ENCODE results near the gene COL8A2.
"Not testable (repeated sequence)": the region's sequence is repeated elsewhere in the genome, so short reads cannot be mapped to it uniquely, and the experiment has no call there.

The COL8A2 gene

DNA sequence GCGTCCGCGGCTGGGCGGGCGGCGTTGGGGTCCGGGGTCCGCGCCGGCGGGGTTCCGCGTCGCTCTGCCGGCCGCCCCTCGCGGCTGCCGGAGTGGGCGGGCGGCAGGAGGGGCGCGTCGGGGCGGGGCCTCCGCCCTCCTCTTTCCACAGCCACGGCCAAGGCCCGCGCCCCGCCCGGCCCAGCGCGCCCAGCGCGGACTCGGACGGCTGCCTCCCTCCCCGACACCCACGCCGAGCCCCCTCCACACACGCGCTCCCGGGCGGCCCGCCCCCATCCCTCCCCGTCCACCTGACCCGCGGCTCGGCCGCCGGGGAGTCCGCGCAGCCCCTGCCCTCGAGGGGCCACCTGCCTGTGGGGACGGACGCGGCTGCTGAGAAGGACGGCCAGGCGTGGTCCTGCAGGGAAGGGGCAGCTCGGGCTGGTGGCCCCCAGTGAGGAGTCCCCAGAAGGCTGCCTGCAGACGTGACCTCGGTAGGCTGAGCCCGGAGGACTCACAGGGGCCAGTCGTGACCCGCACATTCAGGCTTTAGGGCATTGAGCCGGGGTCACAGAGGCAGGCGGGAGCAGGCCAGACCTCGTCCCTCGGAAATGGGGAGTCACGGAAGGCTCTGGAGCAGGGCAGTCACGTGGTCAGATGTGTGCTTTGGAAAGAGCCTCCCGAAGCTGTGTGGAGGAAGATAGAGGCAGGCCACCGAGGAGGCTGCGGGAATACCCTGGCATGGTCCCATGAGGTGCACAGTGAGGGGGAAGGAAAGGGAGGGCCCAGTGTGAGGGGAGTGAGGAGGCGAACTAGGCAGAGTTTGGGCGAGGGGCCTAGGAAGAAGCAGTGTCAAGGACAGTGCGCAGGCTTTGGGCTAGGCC, at the start of gene COL8A2:
TSS of gene COL8A2 (minus strand) at position 94 of the 863 bp plus-strand sequence. CDS start 24,980 bp downstream, outside the sequence.
- no peak for DNase-seq

DNA sequence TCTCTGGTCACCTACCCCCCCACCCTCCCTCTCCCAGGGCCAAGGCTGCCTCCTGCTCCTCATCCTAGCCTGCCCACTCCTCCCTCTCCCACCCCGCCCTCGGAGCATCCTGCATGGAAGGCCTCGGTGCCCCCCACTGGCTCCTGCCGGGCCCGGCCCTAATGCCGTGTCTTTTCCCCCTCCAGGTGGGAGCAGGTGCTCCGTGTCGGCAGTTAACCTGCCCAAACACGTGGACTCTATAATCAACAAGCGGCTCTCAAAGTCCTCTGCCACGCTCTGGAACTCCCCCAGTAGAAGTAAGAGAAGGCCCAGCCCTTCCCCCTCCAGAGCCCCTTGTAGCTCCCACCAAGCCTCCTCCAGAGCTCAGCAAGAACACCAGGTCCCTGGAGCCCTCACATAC, 49.7 kb upstream of the COL8A2 start:
- no peak for DNase-seq

DNA sequence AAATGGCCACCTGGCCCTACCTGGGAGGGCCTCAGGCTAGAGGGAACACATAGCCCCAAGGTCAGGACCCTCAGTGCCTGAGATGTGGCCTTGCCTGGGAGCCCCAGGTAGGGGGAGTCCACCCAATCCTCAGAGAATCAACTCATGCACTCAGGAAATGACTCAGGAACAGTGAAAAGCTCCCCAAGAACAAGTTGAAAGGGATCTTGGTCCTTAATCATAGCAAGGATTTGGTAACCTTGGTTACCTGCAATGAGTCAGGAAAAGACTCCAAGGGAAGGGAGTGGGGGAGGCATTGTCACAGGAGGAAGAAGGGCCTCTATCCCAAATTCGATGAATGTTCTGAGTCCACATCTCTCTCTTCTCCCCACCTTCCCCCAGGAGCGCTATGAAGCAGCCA, 48.0 kb upstream of the COL8A2 start:
- DNase-seq, result no peak

DNA sequence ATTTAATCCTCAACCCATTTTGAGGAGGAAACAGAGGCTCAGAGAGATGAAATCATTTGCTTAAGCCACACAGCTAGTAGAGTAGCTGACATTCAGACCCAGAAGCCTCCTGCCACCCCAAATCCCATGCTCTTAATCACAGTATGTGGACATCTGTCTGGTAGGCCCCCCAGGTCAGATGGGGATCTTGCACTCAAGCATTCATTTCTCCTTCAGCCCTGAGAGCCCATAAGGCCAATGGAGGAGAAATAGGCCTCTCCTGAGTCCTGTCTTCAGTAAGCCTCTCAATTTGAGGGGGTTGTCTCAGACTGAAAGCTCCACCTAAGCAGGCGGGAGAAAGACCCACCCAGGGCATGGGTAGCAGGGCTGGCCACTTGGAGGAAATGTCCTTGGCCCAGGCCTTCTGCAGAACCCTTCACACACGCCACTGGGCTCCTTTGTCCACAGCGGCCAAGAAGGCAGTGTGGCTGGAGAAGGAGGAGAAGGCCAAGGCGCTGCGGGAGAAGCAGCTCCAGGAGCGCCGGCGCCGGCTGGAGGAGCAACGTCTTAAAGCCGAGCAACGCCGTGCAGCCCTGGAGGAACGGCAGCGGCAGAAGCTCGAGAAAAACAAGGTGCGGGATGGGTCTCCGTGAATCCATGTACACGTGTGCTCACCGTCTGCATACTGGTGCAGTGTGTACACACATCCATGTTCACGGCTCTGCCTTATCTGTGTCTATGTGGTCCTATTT, 47.2 kb upstream of the COL8A2 start:
- DNase-seq, result no peak

DNA sequence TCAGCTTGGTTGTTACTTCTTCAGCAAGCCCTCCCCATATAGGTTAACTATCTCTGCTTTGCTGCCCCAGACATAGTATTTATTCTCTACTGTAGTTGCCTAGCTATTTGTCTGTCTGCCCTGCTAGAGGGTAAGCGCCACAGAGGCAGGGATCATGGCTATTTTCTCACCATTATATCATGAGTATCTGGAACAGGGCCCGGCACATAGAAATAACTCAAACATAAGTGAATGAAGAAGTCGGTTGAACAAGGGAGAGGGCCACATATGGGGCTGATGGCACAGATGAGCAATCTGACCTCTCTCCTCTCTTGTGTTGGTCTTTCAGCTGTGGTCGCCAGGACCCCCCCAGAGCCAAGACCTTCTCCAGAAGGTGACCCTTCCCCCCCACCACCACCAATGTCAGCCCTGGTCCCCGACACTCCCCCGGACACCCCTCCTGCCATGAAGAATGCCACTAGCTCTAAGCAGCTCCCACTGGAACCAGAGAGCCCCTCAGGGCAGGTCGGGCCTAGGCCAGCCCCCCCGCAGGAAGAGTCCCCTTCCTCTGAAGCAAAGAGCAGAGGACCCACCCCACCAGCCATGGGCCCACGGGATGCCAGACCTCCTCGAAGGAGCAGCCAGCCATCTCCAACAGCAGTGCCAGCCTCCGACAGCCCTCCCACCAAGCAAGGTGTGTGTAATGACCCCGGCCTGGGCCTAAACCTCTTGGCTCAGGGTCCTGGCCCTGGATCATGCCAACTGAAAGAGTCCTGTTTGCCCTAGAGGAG, 45.8 kb upstream of the COL8A2 start:
- no peak for DNase-seq

DNA sequence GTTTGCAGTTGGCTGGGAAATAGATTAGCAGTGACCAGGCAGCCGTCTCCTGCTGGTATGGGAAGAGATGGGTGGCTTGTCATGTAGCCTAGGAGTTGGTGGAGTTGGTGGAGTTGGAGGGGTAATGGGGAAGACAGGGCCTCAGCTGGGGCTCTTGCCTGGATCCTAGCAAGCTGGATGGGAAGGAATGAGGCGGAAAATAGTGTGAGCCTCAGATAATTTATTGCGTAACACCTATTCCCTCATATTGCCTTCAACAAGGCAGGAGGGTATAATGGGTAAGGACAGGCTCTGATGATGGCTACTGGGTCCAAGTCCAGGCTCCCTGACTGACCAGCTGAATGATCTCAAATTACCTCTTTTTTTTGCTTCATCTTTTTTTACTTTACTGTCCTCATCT, 43.5 kb upstream of the COL8A2 start:
- DNase-seq, result no peak

DNA sequence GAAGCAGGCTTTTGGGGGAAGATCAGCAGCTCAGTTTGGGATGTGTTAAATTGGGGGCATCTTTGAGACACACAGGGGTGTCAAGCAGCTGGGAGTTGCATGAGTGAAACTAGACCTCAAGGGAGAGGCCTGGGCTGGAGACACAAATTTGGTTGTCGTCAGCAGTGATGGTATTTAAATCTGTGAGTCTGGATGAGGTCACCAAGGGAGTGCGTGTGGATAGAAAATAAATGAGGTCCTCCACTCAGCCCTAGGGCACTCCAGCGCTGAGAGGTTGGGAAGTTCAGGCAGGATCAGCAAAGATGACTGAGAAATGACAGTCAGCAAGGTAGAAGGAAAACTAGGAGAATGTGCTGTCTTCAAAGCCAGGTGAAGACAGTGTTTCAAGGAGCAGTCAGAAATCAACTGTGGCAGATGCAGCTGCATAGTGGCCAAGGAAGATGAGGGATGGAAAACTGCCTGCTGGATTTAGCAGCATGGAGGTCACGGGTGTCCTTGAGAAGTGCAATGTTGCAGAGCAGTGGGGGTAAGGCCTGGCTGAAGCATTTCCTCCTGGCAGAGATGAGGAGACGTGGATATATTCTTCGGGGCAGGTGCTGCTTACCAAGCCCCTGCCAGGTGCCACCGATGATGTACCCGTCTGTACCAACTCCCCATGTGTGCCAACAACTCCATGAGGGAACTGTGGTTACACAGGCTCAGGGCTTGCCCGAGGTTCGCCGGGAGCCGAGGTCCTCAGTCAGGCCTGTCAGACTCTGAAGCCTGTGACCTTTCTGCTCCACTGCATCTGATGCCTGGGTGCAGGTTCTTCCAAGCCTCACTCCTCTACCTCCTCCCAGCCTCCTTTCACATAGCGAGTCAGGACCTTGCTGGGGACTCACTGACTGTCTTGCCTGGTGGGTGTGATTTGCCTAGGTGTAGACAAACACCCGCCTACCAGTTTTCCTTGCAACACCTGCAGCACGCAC, 42.2 kb upstream of the COL8A2 start:
- no peak for DNase-seq

DNA sequence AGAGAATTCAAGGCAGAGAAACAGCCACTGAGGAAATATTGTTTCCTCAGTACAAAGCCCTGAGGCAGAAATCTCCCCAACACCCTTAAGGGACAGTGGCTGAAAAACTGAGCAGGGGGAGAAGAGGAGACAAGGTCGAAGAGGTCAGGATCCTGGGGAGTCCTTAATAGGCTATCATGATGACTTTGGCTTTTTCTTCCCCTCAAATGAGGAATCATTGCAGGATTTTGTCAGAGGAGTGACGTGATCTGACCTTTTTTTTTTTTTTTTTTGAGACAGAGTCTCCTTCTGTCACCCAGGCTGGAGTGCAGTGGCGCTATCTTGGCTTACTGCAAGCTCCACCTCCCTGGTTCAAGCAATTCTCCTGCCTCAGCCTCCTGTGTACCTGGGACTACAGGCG, 41.1 kb upstream of the COL8A2 start:
- no peak for DNase-seq

DNA sequence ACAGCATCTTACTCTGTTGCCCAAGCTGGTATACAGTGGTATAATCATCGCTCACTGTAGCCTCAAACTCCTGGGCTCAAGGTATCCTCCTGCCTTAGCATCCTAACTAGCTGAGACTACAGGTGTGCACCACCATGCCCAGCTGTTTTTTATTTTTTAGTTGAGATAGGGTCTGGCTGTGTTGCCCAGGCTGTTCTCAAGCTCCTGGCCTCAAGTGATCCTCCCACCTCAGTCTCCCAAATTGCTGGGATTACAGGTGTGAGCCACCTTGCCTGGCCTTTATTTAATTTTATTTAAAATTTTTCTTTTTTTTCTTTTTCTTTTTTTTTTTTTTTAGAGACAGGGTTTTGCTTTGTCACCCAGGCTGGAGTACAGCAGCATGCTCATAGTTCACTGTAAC, 40.1 kb upstream of the COL8A2 start:
- no peak for DNase-seq

DNA sequence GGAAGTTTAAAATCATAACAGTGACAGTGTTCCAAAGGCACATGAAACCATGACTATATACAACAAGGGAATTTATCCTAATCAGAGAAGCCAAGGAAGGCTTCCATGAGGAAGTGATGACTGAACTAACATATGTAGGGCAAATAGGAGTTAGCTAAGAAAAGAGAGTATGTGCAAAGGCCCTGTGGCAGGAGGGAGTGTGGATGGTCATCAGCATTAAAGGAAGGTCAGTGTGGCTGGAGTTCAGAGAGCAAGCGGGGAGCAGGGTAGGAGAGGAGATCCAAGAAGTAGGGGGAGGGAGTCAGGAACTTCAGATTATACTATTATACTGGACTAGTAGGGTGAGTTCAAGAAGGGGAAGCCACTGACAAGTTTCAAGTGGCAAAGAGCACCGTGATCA, 39.3 kb upstream of the COL8A2 start:
- DNase-seq, result no peak

DNA sequence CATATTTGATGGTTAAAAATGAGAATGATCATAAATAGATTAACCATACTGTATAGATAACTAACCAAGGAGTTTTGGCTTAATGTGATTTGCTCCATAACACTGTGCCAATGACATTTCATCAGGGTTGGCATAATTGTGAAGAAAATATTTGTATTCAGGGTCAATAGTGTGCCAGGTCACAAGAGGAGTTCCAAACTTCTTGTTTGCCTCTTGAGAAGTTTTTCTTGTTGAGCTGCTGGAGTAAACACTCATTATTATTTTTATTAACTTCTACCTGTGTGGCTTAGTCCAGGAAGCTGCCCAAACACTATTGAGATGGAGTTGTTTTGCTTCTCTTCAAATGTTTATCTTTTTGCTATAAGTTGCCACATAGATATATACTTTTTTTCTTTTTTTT, 38.4 kb upstream of the COL8A2 start:
- no peak for DNase-seq

DNA sequence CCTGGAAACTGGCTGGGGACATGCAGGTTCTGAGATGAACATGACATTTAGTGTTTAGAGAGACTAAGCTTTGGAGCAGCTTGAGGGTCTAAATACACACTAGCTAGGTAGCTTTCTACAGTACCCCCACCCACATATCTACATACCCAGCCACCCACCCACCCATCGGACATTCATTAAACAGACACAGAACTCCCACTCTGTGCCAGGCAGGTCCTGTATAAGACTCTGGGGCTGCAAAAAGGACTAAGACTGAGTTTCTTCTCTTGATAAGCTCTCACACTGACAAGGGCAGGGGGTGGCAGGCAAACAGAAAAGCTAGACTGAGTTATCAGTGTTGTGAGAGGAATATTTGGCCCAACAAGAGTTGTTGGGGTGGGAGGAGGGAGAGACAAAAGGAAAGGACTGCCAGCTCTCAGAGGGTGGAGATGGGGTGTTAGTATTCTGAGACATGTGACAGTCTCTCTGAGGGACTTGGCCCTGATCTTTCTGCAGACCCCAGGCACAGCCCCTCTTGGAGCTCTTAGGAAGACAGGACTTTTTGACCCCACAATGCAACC, 37.7 kb upstream of the COL8A2 start:
- DNase-seq, result no peak

DNA sequence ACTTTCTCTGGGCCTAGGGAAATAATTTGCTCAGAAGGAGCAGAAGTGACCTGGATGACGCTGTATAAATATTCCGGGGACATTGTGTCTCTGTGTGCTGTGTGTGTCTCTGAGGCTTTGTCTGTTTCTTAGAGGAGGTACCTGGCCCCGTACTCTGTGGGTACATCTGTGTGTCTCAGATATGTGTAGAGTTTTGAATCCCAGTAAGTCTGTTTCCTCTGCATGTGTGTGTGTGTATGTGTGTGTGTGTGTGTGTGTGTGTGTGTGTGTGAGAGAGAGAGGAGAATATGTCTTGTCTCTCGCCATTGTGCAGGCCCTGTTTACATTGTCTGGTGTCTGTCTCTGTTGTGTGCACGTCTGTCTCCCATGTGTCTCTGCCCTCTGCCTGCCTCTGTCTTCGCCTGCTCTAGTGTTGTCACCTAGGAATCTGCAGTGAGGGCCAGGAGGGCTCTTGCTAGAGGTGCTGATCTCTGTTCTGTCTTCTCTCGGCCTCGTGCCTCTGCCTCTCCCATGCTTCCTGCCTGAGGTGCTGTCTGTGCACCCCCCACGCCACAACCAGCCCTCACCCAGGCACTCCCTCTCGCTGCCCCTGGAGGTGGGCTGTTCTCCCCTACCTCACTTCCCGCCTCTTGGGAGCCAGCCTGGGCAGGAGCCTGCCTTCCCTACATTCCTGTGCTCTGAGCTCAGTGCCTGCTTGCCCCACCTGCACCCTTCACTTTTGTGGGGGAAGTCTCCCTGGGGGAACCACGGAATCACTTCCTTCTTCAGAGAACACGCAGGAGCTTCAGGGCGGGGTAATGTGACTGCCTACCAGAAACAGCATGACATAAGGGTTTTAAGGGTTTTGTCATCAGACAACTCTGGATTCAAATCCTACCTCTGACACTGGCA, 36.9 kb upstream of the COL8A2 start:
- peak; percentile 59 for DNase-seq

DNA sequence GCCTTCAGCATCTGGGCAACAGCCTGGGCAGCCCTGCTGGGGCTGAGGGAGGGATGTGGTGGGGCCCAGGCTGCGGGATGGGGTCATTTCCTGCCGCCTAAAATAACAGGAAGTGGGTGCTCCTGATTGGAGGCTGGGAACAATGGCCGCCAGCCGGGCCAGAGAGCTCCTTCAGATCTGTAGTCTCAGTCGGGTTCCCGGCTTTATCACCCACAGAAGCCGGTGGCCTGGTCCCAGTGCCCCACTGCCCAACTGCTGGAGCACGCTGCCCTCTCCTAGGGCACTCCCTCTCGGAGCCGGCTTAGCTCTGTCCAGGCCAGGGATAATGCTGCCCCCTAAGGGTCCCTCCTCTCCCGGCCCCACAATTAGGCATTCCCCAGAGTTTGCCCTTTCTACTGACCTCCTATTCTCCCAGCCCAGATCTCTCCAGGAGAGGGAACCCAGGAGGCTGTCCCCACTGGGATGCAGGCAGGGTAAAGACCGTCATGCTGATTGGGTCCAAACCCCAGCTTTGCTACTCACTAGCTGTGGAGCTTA, 36.0 kb upstream of the COL8A2 start:
- DNase-seq, result peak; percentile 73

DNA sequence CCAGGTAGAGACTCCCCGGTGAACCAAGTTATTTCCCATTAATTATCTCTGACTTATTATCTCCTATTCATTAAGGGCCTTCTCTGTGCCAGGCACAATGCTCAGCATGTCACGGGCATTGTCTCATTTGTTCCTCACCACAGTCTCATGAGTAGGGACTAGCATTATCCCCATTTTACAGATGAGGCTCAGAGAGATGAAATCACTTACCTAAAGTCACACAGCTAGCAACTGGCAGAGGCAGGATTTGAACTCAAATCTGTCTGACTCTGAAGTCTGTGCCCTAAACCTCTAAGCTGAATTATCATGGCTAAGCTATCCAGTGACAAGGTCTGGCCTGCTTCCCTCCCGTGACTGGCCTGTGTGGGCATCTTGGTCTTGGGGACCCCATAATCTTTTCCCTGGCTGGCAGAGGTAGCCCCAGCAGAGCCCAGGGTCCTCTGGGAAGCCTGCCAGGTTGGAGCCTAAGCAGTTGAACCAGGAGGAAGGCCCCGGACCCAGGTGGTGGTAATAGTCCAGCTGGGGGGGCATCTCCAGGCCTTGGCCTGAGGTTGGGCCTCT, 35.4 kb upstream of the COL8A2 start:
- DNase-seq, result no peak

DNA sequence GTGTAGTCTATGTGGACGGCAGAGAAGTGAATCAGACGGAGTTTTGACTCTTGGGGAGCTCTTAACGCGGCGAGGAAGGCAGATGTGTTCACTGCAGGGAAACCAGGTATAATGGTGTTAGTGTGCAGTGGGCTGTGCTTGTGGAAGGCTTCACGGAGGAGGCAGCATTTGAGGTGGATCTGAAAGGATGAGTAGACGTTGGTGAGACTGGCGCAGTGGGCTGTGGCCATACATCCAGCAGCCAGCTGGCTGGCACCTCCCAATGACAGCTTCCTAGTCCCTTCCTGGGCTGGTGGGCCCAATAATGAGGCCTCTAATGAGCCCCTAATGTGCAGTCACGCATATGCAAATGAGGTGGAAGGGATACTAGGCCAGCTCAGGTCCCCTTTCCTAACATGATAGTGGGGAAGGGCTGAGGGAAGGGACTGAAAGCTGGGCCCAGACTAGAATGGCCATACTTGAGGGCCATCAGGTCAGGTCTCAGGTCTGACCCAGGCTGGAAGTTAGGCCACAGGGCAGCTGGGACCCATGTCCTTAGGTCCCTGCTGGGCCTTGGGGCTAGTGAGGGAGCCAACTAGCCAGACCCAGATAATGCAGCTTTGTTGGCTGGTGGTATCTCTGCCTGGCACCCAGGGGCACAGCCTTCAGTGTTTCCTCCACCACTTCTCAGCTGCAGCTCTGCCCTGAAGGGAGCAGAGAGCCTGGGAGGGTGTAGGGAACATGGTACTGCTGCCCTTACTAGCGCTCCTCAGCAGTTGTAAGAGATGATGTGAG, 34.8 kb upstream of the COL8A2 start:
- no peak for DNase-seq

DNA sequence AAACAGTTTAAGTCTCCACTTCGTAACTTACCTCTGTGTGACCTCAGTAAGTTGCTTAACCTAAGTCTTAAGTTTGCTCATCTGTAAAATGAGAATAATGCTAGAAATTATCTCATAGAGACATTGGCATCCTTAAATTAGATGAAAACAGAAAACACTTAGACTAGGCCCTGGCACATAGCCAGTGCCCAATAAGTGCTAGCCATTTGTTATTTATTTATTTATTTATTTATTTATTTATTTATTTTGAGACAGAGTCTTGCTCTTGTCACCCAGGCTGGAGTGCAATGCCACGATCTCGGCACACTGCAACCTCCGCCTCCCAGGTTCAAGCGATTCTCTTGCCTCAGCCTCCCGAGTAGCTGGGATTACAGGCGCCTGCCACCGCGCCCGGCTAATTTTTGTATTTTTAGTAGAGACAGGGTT, 33.8 kb upstream of the COL8A2 start:
- DNase-seq, result not testable (repeated sequence)

DNA sequence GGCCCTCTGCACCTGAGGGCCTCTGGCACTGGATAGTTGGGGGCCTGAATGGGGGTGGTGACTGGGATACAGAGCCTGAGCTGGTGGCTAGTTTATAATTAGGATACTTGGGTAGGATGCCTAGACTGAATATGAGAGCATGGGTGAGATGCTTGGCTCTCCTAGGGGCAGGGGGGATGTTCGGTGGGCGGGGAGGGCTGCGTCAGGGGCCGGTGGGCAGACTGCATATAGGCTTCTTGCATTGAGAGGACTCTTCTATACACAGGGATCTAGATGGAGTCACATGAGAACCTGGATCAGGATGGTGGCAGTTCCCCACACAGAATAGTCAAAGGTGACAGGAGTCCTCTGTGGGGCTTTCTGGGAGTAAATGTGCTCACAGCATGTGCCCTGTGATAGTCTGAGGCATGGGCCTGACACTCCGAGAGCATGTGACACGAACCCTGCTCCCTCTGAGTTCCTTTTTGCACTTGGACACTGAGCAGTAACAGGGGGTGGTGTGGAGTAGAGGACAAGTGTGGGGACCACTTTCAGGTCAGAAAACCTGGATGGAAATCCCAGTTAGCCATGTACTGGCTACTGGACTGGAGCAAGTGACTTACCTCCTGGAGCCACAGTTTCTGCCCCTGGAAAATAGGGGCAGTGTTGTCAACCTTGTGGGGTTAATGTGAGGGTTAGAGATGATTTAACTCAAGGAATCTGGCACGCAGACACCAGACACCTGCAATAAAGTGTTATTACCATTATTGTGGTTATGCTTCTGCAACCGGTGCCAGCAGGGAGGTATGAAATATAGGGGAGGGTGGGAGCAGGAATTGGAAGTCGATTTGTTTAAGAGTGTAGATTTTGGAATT, 33.2 kb upstream of the COL8A2 start:
- no peak for DNase-seq
